GM12872 (cell line): ENCODE results near the gene ARFIP1.

Experiments used
- CTCF ChIP-seq: IDR thresholded peaks from 3 replicates; pipeline ENCODE4 v1.5.1; 2011; ENCODE audit warnings: low read depth, mild to moderate bottlenecking, low read length, moderate library complexity; ENCODE audit not compliant: insufficient read depth

Gene ARFIP1

GRCh38 chr4:152944666-152945320 lies 165.0 kb downstream of the ARFIP1 start:
- no peak for TF ChIP-seq CTCF

- no peak for TF ChIP-seq CTCF
Observed at GRCh38 chr4:152945639-152946038, 165.9 kb downstream of the ARFIP1 start.

- TF ChIP-seq CTCF, result no peak
Observed at GRCh38 chr4:152946446-152946845, 166.7 kb downstream of the ARFIP1 start.

- no peak for TF ChIP-seq CTCF
Observed at GRCh38 chr4:152947311-152947710, 167.6 kb downstream of the ARFIP1 start.

GRCh38 chr4:152949930-152950329 lies 170.2 kb downstream of the ARFIP1 start:
- no peak for TF ChIP-seq CTCF

GRCh38 chr4:152950402-152951274 lies 170.9 kb downstream of the ARFIP1 start:
- TF ChIP-seq CTCF, result no peak

- TF ChIP-seq CTCF, result no peak
Observed at GRCh38 chr4:152951348-152951747, 171.6 kb downstream of the ARFIP1 start.
